Esophagus muscularis mucosa (tissue), 3 donors: ENCODE results near the gene SDHB.

Experiments used
- POLR2AphosphoS5 ChIP-seq, 2 donors: sonication (generic); formaldehyde crosslinking; IDR thresholded peaks; one replicate each; pipeline ENCODE4 v1.6.1; 2017; ENCODE audit warnings: antibody characterized with exemption in 2 of 2
- TF ChIP-seq, protein P1 (sequence below), 3 experiments: fragments of 200-600 bp in 2 of 3; fragments of 450-650 bp in 1 of 3; sonication (generic) in 2 of 3; IDR thresholded peaks; one replicate each; pipeline ENCODE4 v1.5.1; 2017 to 2019; ENCODE audit warnings: antibody characterized with exemption in 3 of 3, mild to moderate bottlenecking in 2 of 3, moderate library complexity in 1 of 3

DNA sequence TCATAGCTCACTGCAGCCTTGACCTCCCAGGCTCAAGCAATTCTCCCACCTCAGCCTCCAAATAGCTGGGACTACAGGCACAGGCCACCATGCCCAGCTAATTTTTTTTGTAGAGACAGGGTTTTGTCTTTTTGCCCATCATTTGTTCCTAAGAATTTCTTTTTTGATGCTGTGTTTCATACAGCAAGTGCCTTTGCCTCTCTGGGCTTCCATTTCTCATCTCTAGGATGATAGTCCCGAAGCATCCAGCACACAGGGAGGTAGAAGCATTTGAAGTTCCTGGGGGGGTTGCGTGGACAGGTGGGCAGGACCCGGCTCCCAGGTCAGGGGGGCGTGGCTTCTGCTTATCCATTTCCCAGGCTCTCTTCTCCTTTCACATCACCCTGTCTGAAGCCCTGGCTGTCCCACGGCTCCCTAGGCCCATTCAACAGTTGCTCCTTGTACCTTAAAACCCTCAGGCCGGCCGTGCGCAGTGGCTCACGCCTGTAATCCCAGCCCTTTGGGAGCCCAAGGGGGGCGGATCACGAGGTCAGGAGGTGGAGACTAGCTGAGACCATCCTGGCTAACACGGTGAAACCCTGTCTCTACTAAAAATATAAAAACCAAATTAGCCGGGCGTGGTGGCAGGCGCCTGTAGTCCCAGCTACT lies 45.5 kb downstream of the SDHB start:
- TF ChIP-seq POLR2AphosphoS5 (IDR thresholded peaks at IDR 0.05) = no peak
- TF ChIP-seq, protein P1, sequence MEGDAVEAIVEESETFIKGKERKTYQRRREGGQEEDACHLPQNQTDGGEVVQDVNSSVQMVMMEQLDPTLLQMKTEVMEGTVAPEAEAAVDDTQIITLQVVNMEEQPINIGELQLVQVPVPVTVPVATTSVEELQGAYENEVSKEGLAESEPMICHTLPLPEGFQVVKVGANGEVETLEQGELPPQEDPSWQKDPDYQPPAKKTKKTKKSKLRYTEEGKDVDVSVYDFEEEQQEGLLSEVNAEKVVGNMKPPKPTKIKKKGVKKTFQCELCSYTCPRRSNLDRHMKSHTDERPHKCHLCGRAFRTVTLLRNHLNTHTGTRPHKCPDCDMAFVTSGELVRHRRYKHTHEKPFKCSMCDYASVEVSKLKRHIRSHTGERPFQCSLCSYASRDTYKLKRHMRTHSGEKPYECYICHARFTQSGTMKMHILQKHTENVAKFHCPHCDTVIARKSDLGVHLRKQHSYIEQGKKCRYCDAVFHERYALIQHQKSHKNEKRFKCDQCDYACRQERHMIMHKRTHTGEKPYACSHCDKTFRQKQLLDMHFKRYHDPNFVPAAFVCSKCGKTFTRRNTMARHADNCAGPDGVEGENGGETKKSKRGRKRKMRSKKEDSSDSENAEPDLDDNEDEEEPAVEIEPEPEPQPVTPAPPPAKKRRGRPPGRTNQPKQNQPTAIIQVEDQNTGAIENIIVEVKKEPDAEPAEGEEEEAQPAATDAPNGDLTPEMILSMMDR (IDR thresholded peaks at IDR 0.05) = no peak
